Measurements from ENCODE around the gene BICD2. TPM values are rescaled to one million over a fixed set of nuclear protein-coding genes. Genes with fewer than 3 reads are reported as not detected.

BICD2 gene
- total and polyA plus RNA-seq, 2 of the 8 experiments (the other 6 are each of a cell fraction or from before 2014, with no cell fraction given) = 6.6 to 22.8 TPM

GRCh38 chr9:92740969-92741368, 23.7 kb downstream of the BICD2 start:
- Histone ChIP-seq H3K79me2 (ENCODE audit: control insufficient read depth in 1 of 2, insufficient read depth in 2 of 2, low read length in 2 of 2) (peaks cover 2 to 92% of the 10 kb centered on the region in 2 experiments; a peak in 3 of 4 replicates), H2BK15ac (ENCODE audit: low read length) (no peak overlapping the region), H3K9ac (replicated peaks in 1 of 4; ENCODE audit: extremely low read depth in 1 of 4, low read depth in 3 of 4, low read length in 3 of 4) (no peak overlapping the region), H2BK12ac (ENCODE audit: low read depth, low read length) (no peak overlapping the region), H3K79me1 (ENCODE audit: low read depth, low read length) (peaks cover 27% of the 10 kb centered on the region), H4K91ac (replicated peaks; ENCODE audit: insufficient read length, low read length) (no peak overlapping the region), H2AFZ (ENCODE audit: low read length) (no peak overlapping the region), H2AK5ac (ENCODE audit: low read depth, low read length) (no peak overlapping the region), H4K8ac (ENCODE audit: extremely low read depth, insufficient read depth, low read length) (no peak overlapping the region), H2BK120ac (replicated peaks; ENCODE audit: low read depth, low read length) (no peak overlapping the region), H3K14ac (ENCODE audit: insufficient read length) (no peak overlapping the region), H3K27ac (ENCODE audit: low read depth, low read length) (no peak overlapping the region), H2BK20ac (ENCODE audit: low read length) (no peak overlapping the region), H3K18ac (ENCODE audit: extremely low read depth, low read length) (no peak overlapping the region), H4K5ac (ENCODE audit: insufficient read length, low read depth, low read length) (no peak overlapping the region), H4K20me1 (replicated peaks in 1 of 2; ENCODE audit: control insufficient read depth in 1 of 2, insufficient read depth in 2 of 2, low read length in 2 of 2) (peaks cover 5 to 23% of the 10 kb centered on the region in 2 experiments), H2BK5ac (ENCODE audit: low read depth, low read length) (no peak overlapping the region), H3K4me1 (replicated peaks in 1 of 4; ENCODE audit: control insufficient read depth in 3 of 4, insufficient read depth in 4 of 4, low read length in 3 of 4) (peaks cover 0 to 6% (median 2%) of the 10 kb centered on the region in 4 experiments; a peak in 3 of 7 replicates), H3K4ac (replicated peaks; ENCODE audit: insufficient read length, low read depth, low read length) (no peak overlapping the region), H3K27me3 (replicated peaks in 1 of 4; ENCODE audit: control insufficient read depth in 3 of 4, extremely low read depth in 1 of 4, insufficient read depth in 3 of 4, low read length in 3 of 4) (no peaks in the 10 kb centered on the region), H3K36me3 (ENCODE audit: control insufficient read depth in 2 of 4, insufficient read depth in 4 of 4, low read length in 3 of 4) (no peaks in the 10 kb centered on the region), H3K23ac (ENCODE audit: insufficient read length) (no peak overlapping the region), H3K23me2 (ENCODE audit: low read depth, low read length) (no peaks in the 10 kb centered on the region), H3K4me3 (ENCODE audit: extremely low read depth in 1 of 4, insufficient read depth in 2 of 4, low read depth in 3 of 4, low read length in 4 of 4) (no peak overlapping the region), H3K56ac (replicated peaks; ENCODE audit: insufficient read length, low read depth, low read length) (no peak overlapping the region), H3K9me3 (ENCODE audit: insufficient read depth in 2 of 2, low read depth in 1 of 2, low read length in 1 of 2) (no peaks in the 10 kb centered on the region), H3K4me2 (ENCODE audit: insufficient read depth in 1 of 2, low read depth in 2 of 2, low read length in 2 of 2) (no peak overlapping the region)
- ChIA-PET CTCF (ENCODE audit: partially characterized antibody) (interaction anchor here (0.7 to 1.0 kb wide), 2 partner anchors 12 to 263 kb away, joined by 3 read pairs; no protein-coding TSS in a partner anchor), POLR2A (ENCODE audit: partially characterized antibody) (no interaction called here)
- FAIRE-seq (no peak), DNase-seq (ENCODE audit: low read depth in 1 of 2, low spot score in 2 of 2) (no peak)
- 85% methylated on average over 3 of the region's 3 CpGs; no CpG with 5 or more reads in 1 of the 2 experiments for WGBS, 2 experiments (ENCODE audit: extremely low coverage in 1 of 2, insufficient coverage in 1 of 2, insufficient read length in 1 of 2, insufficient replicate concordance in 2 of 2, low coverage in 1 of 2, low lambda C conversion rate in 2 of 2, missing lambda C conversion rate in 1 of 2)
- TF ChIP-seq BRCA1 (IDR thresholded peaks at IDR 0.05; ENCODE audit: low read depth, low read length) = no peak
- TF ChIP-seq TCF12 (IDR thresholded peaks at IDR 0.05; ENCODE audit: low read depth, low read length) = no peak
- no peak for TF ChIP-seq POLR2AphosphoS5 (IDR thresholded peaks at IDR 0.05; ENCODE audit: low read depth, low read length)
- no peak for TF ChIP-seq BACH1 (IDR thresholded peaks at IDR 0.05; ENCODE audit: low read length)
- TF ChIP-seq NRF1 (IDR thresholded peaks at IDR 0.05; ENCODE audit: low read depth, low read length) = no peak
- no peak for TF ChIP-seq SRF (IDR thresholded peaks at IDR 0.05; ENCODE audit: low read depth, low read length)
- TF ChIP-seq CBX5 (IDR thresholded peaks at IDR 0.05; ENCODE audit: low read depth, low read length) = no peak
- TF ChIP-seq PHF8 (conservative IDR thresholded peaks at IDR 0.05; ENCODE audit: low read depth, low read length) = no peak
- TF ChIP-seq SP2 (IDR thresholded peaks at IDR 0.05; ENCODE audit: low read length) = no peak
- TF ChIP-seq CEBPB (IDR thresholded peaks at IDR 0.05; ENCODE audit: low read depth, low read length) = no peak
- no peak for TF ChIP-seq RAD21 (IDR thresholded peaks at IDR 0.05 in 1 of 2, conservative IDR thresholded peaks at IDR 0.05 in 1 of 2; ENCODE audit: low read depth in 2 of 2, low read length in 2 of 2)
- TF ChIP-seq HDAC6 (IDR thresholded peaks at IDR 0.05; ENCODE audit: low read depth, low read length) = no peak
- TF ChIP-seq CREB1 (IDR thresholded peaks at IDR 0.05) = no peak
- no peak for TF ChIP-seq CBX8 (IDR thresholded peaks at IDR 0.05; ENCODE audit: borderline replicate concordance, low read depth, low read length)
- no peak for TF ChIP-seq CTBP2 (IDR thresholded peaks at IDR 0.05; ENCODE audit: borderline replicate concordance, insufficient read depth, insufficient read length, low read length)
- no peak for TF ChIP-seq ZNF274 (IDR thresholded peaks at IDR 0.05; ENCODE audit: borderline replicate concordance, extremely low read depth, low read length)

Measured in H1 (cell line).